Measurements from ENCODE around the gene GTF2IRD1.
"Not testable (repeated sequence)": the region's sequence is repeated elsewhere in the genome, so short reads cannot be mapped to it uniquely, and the experiment has no call there.

The GTF2IRD1 gene

DNA sequence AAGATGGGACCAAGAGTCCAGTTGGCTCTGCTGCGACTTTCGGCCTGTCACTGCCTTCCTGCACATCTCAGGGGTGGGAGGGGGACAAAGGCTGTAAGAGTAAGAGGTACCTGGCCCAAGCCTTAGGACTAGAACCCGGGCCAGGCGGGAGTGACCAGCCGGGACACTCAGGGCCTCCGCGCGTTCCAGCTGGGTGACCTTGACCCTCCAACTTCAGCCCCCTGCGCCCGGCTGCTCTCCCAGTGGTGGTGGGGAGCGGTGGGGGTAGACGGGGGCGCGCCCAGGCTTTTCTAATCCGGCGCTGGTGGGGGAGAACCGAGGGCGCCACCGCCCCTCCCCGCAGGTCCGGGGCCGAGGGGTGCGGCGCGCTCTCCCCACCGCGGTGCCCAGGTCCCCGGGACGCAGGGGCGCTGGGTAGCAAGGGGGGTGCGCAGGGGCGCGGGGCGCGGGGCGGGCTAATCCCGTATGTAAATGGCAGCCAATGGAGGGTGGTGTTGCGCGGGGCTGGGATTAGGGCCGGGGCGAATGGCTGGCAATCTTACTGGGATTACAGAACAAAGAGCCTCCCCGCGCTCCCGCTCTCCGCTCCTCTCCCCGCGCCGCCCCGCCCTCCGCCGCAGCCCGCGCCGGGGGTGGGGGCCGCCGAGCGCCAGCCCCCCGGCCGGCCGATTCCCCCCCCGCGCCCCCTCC is at the start of gene GTF2IRD1:
Gene GTF2IRD1, plus strand, starts transcription at position 585 of the 690 bp plus-strand sequence. CDS start 54,175 bp downstream, outside the sequence.
- peak; percentile 60 for DNase-seq

GRCh38 chr7:74404388-74404700 is 49.4 kb upstream of the GTF2IRD1 start:
- DNase-seq, result no peak

DNA sequence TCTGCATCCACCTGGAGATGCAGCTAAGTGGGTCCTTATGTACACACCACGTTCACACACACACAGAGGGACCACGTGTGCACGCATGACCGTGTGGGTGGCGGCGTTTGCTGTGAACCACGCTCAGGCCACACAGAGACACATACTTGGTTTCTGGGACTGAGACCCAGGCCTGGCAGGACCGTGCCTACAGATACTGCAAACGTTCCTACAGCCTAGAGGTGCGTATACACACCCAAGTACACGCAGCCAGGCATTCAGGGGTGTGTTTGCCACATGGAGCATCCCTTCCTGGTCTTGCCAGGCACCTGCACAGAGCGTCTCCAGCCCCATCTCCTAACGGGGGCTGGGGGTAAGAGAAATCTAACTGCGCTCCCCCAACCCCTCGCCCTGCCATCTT is 49.0 kb upstream of the GTF2IRD1 start:
- DNase-seq, result no peak

GRCh38 chr7:74405191-74405898 is 48.4 kb upstream of the GTF2IRD1 start:
- DNase-seq, result no peak

DNA sequence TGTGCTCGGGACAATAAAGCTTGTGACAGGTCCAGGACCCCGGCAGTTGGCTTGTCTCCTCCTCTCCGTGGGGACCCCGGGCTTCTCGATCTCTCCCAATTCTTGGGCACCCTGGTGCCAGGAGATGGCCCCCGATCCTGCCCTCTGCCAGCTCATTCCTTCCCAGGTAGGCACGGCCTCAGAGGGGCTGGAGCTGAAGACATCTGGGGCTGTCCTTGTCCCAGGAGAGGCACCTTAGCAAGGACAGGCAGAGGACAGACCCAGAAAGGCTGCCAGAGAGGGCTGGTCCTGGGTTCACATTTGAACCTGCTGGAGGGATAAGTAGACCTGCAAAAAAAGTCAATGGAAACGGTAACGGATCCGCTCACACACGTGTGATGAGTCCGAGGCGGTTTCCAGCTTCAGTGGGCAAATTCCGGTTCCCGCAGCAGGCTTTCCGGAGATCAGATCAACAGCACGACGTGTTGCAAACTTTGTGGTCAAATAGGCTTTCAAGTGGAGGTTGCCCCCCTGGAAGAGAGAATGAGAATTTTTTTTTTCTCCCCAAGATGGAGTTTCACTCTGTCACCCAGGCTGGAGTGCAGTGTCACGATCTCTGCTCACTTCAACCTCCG is 47.7 kb upstream of the GTF2IRD1 start:
- DNase-seq, result no peak

DNA sequence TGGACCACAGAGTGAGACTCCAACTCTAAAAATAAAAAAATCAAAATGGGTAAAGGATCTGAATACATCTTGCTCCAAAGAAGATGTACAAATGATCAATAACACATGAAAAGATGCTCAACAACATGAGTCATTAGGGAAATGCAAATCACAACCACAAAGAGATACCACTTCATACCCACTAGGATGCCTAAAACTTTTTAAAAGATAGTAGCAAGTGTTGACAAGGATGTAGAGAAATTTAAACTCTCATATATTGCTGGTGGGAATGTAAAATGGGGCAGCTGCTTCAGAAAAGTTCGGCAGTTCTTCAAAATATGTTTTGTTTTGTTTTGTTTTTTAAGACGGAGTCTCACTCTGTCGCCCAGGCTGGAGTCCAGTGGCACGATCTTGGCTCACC is 45.7 kb upstream of the GTF2IRD1 start:
- DNase-seq, result no peak

GRCh38 chr7:74409571-74409970 is 44.1 kb upstream of the GTF2IRD1 start:
- no peak for DNase-seq

GRCh38 chr7:74410772-74411171 is 42.9 kb upstream of the GTF2IRD1 start:
- no peak for DNase-seq

GRCh38 chr7:74411571-74411970 is 42.1 kb upstream of the GTF2IRD1 start:
- DNase-seq, result not testable (repeated sequence)

GRCh38 chr7:74412056-74412455 is 41.6 kb upstream of the GTF2IRD1 start:
- DNase-seq, result no peak

DNA sequence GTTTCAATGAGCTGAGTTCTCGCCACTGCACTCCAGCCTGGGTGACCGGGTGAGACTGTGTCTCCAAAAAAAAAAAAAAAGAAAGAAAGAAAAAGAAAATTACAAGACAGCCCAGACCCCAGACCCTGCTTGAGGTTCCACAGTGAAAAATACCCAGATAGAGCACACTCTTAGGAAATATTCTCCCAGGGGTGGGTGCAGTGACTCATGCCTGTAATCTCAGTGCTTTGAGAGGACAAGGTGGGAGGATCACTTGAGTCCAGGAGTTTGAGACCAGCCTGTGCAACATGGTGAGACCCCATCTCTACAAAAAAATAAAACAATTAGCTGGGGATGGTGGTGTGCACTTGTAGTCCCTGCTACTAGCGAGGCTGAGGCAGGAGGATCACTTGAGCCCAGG is 41.1 kb upstream of the GTF2IRD1 start:
- DNase-seq, result no peak

GRCh38 chr7:74414595-74415333 is 38.9 kb upstream of the GTF2IRD1 start:
- not testable (repeated sequence) for DNase-seq

DNA sequence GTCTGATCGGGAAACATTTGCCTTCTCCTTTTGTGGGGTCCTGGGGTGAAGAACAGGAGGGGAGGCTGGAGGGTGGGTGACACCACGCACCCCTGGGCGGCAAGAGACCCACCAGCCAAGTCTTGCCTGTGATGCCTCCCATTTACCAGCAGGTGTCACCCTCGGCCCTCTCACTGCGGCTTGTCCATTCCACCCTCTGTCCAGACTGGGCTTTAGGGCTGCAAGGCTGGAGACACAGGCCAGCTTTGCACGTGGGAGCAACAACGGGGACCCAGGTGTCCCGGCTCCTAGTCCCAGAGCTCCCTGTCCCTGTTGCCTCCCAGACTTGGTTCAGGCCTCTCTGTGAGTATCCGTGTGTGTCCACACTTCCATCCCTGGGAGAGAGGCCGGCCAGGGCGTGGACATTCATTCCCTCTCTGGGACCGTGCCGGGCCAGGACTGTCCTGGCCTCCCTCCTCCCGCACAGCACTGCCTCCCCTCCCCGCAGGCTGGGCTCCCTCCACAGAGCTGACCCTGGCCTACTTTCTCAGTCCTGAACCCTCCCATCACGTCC is 36.2 kb upstream of the GTF2IRD1 start:
- DNase-seq, result peak; percentile 40

DNA sequence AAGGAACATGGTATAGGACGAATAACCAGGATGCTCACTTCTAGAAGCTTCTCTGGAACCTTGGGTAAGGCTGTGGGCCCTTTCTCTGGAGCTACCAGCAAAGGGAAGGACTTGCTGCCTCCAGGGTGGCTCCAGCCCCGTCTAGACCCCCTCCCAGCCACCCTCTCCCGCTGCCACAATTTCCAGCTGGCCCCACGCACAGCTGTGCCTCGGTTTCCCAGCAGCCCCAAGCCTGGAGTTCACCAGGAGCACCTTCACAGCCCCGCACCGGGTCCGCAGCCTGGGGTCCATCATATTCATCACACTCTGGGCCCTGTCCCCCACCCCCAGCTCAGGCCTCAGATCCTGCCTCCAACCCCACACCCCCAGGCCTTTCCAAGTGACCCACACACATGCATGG is 35.6 kb upstream of the GTF2IRD1 start:
- no peak for DNase-seq

GRCh38 chr7:74418538-74418937 is 35.2 kb upstream of the GTF2IRD1 start:
- DNase-seq, result no peak

GRCh38 chr7:74419232-74419631 is 34.5 kb upstream of the GTF2IRD1 start:
- DNase-seq, result not testable (repeated sequence)

DNA sequence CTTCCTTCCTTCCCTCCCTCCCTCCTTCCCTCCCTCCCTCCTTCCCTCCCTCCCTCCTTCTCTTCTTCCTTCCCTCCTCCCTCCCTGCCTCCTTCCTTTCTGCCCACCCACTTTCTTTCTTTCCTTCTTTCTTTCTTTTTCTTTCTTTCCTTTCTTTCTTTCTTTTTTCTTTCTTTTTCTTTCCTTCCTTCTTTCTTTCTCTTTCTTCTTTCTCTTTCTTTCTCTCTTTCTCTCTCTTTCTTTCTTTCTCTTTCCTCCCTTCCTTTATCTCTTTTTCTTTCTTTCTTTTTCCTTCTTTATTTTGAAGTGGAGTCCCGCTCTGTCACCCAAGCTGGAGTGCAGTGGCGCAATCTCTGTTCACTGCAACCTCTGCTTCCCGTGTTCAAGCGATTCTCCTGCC is 33.7 kb upstream of the GTF2IRD1 start:
- no peak for DNase-seq

- DNase-seq, result no peak
Measured at GRCh38 chr7:74424291-74424880, 29.3 kb upstream of the GTF2IRD1 start.

GRCh38 chr7:74428023-74428422 is 25.7 kb upstream of the GTF2IRD1 start:
- no peak for DNase-seq

DNA sequence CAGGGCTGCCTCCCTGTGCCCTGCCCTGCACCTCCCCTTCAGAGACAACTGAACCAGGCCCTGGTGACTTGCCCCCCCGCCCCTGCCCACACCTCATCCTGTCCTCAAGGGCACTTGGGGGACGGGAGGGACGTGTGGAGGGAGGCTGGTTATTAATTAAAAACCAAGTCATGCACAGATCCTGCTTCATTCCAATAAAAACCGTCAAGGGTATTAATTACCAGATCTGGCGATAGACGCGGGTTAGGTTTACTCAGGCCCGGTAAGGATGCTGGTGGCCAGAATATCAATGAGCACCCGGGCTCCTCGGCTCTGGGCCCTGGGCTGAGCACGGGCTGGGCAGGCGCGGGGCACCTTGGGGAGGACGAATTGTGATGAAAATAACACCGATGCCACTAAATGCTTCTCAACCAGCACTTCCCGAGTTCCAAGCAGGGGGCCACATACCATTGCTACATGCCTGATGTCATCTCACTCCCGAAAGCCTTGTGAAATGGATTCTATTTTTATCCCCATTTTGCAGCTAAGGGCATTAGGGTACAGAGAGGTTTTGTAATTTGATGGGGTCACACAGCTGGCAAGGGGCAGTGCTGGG is 24.5 kb upstream of the GTF2IRD1 start:
- no peak for DNase-seq

- not testable (repeated sequence) for DNase-seq
Measured at GRCh38 chr7:74430409-74430808, 23.3 kb upstream of the GTF2IRD1 start.

- DNase-seq, result no peak
Measured at GRCh38 chr7:74430961-74431466, 22.7 kb upstream of the GTF2IRD1 start.
